ENCODE measurements around the gene ELP4. TPM values are rescaled to one million over a fixed set of nuclear protein-coding genes. Genes with fewer than 3 reads are reported as not detected.

ELP4 gene
- total and polyA plus RNA-seq, 2 experiments from 2014 or later: 28.2 to 38.3 TPM

DNA sequence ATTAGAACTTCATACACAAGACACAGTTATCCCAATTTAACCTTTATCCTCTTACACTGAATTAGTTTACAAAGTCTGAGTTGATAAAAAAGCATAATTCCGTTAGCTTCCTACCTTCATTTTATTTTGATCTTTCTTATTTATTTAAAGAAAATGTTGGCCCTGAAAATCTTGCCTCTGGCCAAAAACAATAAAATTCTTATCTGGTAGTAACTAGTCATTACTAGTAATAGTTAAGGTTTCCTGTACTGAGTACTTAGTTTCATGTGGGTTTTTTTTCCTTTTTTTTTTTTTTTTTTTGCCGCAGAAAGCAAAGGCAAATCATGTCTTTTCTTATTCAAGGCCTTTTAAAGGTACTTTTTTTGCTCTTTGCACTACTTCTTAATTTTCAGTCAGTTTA is 180.9 kb downstream of the ELP4 start:
- Histone ChIP-seq H3K27ac (ENCODE audit: low read depth) (no peak overlapping the region), H3K4me2 (no peak overlapping the region), H3K4me1 (ENCODE audit: insufficient read depth) (no peaks in the 10 kb centered on the region), H3F3A (replicated peaks; ENCODE audit: low read depth) (no peaks in the 10 kb centered on the region), H4K20me1 (replicated peaks; ENCODE audit: insufficient read depth) (no peaks in the 10 kb centered on the region), H3K36me3 (ENCODE audit: insufficient read depth) (no peaks in the 10 kb centered on the region), H3K27me3 (ENCODE audit: insufficient read depth) (no peaks in the 10 kb centered on the region), H3K79me2 (replicated peaks; ENCODE audit: insufficient read depth) (no peaks in the 10 kb centered on the region), H2AFZ (no peak overlapping the region), H3K9me2 (ENCODE audit: insufficient read depth) (no peaks in the 10 kb centered on the region), H3K4me3 (no peak overlapping the region)
- Mint-ChIP-seq H3K36me3 (ENCODE audit: low read depth) (no peaks in the 10 kb centered on the region; the same call in 2 of the 3 replicates), H3K9me3 (peaks cover 7% of the 10 kb centered on the region; the same call in 1 of the 3 replicates), H3K4me1 (no peaks in the 10 kb centered on the region), H3K4me3 (no peak overlapping the region), H3K27ac (no peak overlapping the region), H3K27me3 (ENCODE audit: insufficient read depth, low read depth, poor library complexity) (no peaks in the 10 kb centered on the region)
- DNase-seq (ENCODE audit: low spot score) (no peak), ATAC-seq (no peak)
- no peak for TF ChIP-seq ZNF331 (CRISPR knock-in tag; IDR thresholded peaks at IDR 0.05; ENCODE audit: low read depth)
- TF ChIP-seq, protein P1, sequence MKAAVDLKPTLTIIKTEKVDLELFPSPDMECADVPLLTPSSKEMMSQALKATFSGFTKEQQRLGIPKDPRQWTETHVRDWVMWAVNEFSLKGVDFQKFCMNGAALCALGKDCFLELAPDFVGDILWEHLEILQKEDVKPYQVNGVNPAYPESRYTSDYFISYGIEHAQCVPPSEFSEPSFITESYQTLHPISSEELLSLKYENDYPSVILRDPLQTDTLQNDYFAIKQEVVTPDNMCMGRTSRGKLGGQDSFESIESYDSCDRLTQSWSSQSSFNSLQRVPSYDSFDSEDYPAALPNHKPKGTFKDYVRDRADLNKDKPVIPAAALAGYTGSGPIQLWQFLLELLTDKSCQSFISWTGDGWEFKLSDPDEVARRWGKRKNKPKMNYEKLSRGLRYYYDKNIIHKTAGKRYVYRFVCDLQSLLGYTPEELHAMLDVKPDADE (IDR thresholded peaks at IDR 0.05): no peak

DNA sequence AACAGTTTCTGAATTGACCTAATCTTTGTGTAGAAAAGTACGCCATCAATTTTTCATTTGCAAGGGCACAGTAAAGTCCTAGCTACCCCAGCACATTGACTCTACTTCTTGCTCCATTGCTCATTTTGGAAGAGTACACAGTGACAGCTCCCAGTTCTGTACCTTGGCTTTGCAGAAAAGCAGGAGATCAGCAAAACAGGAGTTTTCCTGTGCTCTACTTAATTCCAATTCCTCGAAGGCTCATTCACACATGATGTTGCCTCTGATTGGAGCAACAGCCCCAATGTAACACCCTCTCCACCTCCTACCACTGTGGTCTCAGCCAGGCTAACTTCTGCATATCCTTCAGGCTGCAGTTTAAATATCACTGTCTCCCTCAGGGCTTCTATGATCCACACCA is 182.9 kb downstream of the ELP4 start:
- Histone ChIP-seq H3K36me3 (ENCODE audit: insufficient read depth) (no peaks in the 10 kb centered on the region), H2AFZ (no peak overlapping the region), H3K4me2 (no peak overlapping the region), H3K4me3 (no peak overlapping the region), H3K9me2 (ENCODE audit: insufficient read depth) (no peaks in the 10 kb centered on the region), H3K27ac (ENCODE audit: low read depth) (no peak overlapping the region), H3K27me3 (ENCODE audit: insufficient read depth) (no peaks in the 10 kb centered on the region), H3F3A (replicated peaks; ENCODE audit: low read depth) (no peaks in the 10 kb centered on the region), H4K20me1 (replicated peaks; ENCODE audit: insufficient read depth) (no peaks in the 10 kb centered on the region), H3K79me2 (replicated peaks; ENCODE audit: insufficient read depth) (no peaks in the 10 kb centered on the region), H3K4me1 (ENCODE audit: insufficient read depth) (no peaks in the 10 kb centered on the region)
- Mint-ChIP-seq H3K9me3 (peaks cover 7% of the 10 kb centered on the region; the same call in 1 of the 3 replicates), H3K4me3 (no peak overlapping the region), H3K27ac (no peak overlapping the region), H3K27me3 (ENCODE audit: insufficient read depth, low read depth, poor library complexity) (no peaks in the 10 kb centered on the region), H3K36me3 (ENCODE audit: low read depth) (no peaks in the 10 kb centered on the region; the same call in 2 of the 3 replicates), H3K4me1 (no peaks in the 10 kb centered on the region)
- DNase-seq (ENCODE audit: low spot score) (no peak), ATAC-seq (no peak)
- TF ChIP-seq REST (IDR thresholded peaks at IDR 0.05; ENCODE audit: unreplicated experiment) (no peak), POLR2AphosphoS5 (IDR thresholded peaks at IDR 0.05; ENCODE audit: low read depth) (no peak), EZH2phosphoT487 (IDR thresholded peaks at IDR 0.05; ENCODE audit: unreplicated experiment) (no peak), CREB1 (CRISPR knock-in tag; IDR thresholded peaks at IDR 0.05; ENCODE audit: low read depth) (no peak), CTCF (conservative IDR thresholded peaks at IDR 0.05; ENCODE audit: low read depth in 2 of 2) (no peak), JUNB (IDR thresholded peaks at IDR 0.05; ENCODE audit: unreplicated experiment) (no peak), STAT1 (IDR thresholded peaks at IDR 0.05; ENCODE audit: unreplicated experiment) (no peak), ZNF114 (CRISPR knock-in tag; IDR thresholded peaks at IDR 0.05) (no peak), NANOG (IDR thresholded peaks at IDR 0.05; ENCODE audit: borderline replicate concordance) (no peak)
